GM12875 (cell line): ENCODE results near the gene BMF.

Experiments
- H3K4me3 ChIP-seq: one replicate; pipeline ENCODE4 v1.5.1; 2011; ENCODE audit warnings: low read depth, low read length, control low read depth
- TF ChIP-seq, protein P1 (sequence below): IDR thresholded peaks from 2 replicates; pipeline ENCODE4 v1.5.1; 2011; ENCODE audit warnings: low read depth, mild to moderate bottlenecking, control low read depth, inconsistent platforms, low read length, moderate library complexity, borderline replicate concordance; ENCODE audit not compliant: insufficient read depth

The BMF gene

DNA sequence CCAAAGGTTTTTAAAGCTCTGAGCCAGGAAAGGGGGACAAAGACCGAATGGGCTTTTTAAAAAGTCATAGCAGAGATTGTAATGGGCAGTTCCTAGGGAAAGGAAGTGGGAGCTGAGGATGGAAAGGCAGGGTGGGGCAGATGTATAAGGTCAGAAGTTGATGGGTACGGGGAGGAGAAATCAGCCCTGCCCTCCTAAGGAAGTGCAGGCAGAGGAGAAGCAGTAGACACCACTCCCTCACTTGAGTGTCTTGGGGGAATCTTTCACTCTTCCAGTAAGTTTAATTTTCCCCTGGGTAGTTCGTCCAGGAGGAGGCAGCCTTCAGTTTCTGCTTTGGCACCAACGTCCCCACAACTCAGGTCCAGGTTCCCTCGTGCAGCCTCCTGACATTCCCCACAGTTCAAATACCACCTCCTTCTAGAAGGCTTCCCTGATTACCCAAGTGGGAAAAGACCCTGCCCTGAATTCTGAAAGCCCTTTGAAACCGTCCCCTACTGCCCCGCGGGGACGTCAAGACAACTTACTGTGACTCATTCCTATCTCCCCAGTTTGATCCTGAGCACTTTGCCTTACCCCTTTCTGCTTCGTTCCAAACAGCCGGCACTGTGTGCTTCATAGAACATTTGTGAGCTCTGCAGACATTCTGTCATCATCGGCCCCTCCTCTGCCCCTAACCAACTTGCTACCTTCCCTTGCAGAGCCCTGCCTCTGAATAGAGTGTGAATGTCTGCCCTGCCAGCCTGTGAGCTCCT, 55.4 kb downstream of the BMF start:
- no peak overlapping the region for H3K4me3 ChIP-seq
- TF ChIP-seq, protein P1, sequence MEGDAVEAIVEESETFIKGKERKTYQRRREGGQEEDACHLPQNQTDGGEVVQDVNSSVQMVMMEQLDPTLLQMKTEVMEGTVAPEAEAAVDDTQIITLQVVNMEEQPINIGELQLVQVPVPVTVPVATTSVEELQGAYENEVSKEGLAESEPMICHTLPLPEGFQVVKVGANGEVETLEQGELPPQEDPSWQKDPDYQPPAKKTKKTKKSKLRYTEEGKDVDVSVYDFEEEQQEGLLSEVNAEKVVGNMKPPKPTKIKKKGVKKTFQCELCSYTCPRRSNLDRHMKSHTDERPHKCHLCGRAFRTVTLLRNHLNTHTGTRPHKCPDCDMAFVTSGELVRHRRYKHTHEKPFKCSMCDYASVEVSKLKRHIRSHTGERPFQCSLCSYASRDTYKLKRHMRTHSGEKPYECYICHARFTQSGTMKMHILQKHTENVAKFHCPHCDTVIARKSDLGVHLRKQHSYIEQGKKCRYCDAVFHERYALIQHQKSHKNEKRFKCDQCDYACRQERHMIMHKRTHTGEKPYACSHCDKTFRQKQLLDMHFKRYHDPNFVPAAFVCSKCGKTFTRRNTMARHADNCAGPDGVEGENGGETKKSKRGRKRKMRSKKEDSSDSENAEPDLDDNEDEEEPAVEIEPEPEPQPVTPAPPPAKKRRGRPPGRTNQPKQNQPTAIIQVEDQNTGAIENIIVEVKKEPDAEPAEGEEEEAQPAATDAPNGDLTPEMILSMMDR: no peak

DNA sequence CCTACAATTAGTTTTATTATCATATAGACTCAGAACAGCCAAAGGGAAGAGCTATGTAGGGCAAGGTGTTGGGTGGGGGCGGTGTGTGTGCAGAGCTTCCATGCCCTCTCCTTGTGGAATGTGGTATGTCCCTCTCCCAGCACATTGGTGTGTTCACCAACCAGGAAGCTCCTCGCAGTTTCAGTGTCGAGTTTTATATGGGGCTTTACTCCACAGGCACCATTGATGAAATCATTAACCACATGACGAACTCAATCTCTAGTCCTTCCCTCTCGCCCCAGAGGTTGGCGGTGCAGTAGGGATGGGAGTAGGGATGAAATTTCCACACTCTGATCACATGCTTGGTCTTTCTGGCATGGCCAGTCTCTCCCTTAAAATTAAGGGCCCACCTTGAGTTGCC, 56.1 kb downstream of the BMF start:
- no peak overlapping the region for H3K4me3 ChIP-seq
- TF ChIP-seq, protein P1: no peak

DNA sequence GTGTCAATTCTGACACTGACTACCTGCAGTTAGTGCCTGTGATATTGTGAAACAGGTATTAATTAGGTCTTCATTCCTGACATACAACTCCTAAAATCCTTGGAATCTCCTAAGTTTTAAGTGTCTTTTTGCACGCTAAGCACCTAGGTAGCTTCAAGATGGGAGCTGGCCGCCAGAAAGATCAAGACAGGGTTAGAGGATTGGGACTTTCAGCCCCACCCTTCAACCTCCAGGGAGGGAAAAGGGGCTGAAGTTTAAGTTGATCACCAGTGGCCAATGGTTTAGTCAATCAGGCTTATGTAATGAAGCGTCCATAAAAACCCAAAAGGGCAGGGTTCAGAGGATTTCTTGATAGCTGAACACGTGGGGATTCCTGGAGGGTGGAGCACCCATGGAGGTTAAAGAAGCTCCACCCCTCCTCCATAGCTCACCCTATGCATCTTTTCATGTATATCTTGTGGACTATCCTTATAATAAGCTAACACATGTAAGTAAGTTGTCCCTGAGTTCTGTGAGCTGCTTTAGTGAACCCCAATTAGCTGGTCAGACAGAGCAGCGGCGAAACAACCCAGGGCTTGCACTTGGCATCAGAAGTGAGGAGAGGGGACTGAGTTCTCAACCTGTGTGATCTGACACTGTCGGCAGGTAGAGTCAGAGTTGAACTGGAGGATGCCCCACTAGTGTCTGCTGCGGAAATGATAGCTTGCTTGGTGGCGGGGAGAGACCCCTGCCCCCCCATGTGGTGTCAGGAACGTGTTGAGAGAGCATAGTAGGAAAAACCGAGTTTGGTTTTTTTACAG, 56.9 kb downstream of the BMF start:
- TF ChIP-seq, protein P1: no peak

DNA sequence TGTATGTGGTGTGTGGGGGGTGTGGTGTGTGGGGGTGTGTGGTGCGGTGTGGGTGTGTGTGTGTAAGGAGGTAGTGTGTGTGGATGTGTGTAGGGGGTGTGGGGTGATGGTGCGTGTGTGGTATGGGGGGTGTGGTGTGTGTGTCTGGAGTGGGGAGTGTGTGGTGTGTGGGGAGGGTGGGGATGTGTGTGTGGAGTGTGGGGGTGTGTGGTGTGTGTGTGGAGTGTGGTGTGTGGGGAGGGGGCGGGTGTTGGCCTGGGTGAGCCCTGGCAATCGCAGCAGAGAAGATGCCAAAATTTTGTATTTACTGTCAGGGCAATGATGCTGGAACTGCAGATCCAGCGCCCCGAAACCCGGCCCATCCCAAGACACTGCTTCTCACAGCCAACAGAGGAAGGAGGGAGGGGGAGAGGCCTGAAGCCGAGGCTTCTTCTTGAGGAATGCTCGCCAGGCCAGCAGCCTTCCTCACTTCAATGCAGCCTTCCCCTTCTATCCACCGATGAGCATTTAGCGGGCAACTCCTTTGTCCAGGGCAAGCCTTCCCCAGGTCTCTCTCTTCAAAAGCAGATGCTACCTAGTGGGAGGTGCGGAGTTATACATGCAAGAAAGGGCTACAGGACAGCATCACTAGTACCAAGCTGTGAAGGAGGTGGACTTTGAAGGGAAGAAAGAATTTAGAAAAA, 57.8 kb downstream of the BMF start:
- TF ChIP-seq, protein P1: no peak
- no peak overlapping the region for H3K4me3 ChIP-seq

More for the DNA sequence above, 56.9 kb downstream of the BMF start:
- no peak overlapping the region for H3K4me3 ChIP-seq

DNA sequence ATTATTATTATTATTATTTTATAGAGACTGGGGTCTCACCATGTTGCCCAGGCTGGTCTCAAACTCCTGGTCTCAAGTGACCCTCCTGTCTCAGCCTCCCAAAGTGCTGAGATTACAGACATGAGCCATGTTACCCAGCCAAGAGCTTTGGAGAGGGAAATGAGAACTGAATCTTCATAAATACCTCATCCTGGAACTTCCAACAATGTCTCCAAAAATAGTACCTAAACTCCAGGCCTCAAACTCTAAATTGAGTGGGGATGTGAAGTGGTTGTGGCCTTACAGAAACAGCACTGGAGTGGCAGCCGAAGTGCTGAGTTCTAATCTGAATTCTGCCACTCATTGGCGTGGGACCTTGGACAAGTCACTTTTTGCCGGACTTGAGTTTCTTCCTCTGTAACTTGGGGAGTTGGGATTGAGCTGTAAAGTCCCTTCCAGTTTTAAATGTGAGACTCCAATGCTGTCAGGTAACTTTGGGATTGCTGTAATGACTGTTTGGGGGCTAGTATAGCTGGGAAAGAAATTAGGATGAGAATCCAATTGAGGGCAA, 59.7 kb downstream of the BMF start:
- H3K4me3 ChIP-seq: no peak overlapping the region
- TF ChIP-seq, protein P1: no peak

DNA sequence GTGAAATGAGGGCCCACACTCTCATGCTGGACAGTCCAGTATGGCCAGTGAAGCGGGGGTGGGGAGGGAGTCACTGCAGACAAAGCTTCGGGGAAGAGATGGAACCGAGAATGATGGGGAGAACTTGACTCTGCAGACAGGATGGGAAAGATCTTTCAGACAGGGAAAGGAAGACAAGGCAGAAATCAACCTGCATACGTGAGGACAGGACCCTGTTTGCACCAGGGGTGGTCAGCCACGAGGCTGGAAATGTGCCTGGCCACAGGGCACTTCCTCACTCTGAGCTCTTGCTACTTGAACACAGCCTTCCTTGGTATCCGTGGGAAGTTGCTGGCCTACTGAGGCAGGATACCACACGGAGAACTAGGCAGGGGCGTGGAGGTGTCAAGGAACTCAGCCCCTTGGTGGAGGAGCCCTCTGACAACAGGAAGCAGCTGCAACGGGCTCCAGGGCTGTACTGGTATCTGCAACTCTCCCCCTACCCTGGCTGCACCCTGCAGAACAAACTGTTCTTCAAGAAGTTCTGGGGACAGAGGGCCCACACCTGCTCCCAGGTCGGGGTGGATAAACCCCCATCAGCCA, 60.4 kb downstream of the BMF start:
- no peak overlapping the region for H3K4me3 ChIP-seq

More for the DNA sequence above, 60.4 kb downstream of the BMF start:
- TF ChIP-seq, protein P1: no peak
